HG03558 (cell line): Measurements from ENCODE around the gene APRT.
"Not testable (repeated sequence)": the region's sequence is repeated elsewhere in the genome, so short reads cannot be mapped to it uniquely, and the experiment has no call there.

Experiments used
- ATAC-seq: cut with Tn5 transposase; IDR thresholded peaks from one replicate; pipeline ENCODE4 v1.9.1; 2021; ENCODE audit warnings: moderate number of reproducible peaks; ENCODE audit not compliant: unreplicated experiment; ENCODE audit errors: extremely low read depth

The APRT gene

GRCh38 chr16:88778271-88778525 is 33.5 kb downstream of the APRT start:
- ATAC-seq, result no peak

DNA sequence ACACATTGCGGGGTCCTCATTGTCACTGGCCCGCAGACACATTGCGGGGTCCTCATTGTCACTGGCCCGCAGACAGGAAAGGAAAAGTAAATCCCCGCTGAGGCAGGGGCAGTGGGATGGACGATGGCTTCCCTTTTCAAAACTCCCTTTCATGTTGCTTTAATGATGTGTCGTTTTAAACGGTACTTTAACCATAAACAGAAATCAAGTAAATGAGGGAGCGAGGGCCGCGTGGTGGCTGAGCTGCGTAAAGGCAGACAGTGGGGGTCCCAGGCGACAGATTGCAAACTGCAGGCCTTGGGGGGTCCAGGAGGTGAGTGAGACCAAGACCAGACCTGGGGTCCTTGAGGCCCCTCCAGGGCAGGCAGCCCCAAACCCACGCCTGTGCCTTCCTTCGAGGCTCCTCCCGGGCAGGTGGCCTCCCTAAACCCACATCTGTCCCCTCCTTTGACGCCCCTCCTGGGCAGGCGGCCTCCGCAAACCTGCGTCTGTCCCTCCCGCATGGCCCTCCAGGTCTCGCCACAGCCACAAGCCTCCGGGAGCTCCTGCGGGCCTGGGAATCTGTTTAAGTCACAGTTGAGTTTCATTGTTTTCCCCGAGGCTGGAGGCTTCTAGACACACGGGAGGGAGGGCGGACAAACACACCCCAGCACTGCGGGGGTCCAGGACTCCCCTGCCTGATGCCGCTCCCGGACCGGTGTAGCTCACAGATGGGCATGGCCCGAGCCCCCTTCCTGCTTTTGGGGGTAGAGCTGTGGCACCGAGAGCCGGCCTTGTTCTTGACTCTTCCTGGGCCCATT is 34.1 kb downstream of the APRT start:
- no peak for ATAC-seq

DNA sequence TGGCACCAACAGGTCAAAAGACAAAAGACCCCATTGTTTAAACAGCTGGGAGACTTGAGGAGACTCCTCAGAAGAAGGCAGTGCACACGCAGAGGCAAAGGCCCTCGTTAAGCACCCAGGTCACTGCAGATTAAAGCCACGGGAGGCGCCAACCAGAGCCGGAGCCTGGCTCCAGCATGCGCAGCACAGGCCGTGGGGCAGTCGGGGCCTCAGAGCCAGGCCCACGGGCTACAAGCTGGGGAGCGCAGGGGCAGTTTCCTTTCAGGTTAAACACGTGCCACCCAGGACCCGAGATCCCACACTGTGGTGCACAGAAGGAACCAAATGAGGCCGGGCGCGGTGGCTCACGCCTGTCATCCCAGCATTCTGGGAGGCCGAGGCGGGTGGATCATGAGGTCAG is 35.9 kb downstream of the APRT start:
- ATAC-seq, result no peak

DNA sequence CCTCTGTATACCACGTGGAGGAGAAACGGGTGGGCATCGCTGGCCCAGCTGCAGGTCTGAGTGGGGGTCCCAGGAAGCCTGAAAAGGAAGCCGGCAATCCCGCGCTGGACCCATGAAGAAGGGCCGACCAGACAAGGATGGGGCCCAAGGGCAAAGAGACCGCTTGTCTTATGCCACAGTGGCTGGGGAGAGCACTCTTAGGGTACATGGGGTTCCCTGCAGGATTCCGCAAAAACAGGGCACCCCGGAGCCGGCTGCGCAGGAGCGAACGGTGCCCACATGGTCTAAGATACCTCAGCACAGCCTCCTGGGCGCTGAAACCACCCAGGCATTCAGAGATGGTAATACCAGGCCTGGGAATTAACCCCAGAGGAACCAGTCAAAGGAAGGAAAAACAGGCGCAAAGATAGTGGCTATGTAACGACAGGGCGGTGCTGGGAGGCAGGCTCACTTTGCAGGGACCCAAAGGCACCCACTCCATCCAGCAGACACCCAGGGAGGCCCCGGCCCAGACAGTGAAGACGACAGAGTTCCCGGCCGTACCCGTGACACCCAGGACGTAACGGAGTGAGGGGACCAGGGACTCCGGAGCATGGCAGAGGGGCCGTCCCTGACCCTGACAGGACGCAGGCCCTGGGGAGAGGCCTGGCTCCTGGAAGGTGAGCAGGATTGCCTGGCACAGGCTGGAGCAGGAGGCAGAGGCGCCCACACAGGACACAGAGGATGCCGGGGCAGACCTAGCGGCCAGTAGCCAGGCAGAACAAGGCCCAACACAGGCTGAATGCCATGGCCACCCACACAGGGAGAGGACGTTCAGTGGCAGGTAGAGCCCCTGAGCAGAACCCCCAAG is 37.0 kb downstream of the APRT start:
- no peak for ATAC-seq

- ATAC-seq, result no peak
These were observed 37.9 kb downstream of the APRT start for GRCh38 chr16:88773812-88774291.

DNA sequence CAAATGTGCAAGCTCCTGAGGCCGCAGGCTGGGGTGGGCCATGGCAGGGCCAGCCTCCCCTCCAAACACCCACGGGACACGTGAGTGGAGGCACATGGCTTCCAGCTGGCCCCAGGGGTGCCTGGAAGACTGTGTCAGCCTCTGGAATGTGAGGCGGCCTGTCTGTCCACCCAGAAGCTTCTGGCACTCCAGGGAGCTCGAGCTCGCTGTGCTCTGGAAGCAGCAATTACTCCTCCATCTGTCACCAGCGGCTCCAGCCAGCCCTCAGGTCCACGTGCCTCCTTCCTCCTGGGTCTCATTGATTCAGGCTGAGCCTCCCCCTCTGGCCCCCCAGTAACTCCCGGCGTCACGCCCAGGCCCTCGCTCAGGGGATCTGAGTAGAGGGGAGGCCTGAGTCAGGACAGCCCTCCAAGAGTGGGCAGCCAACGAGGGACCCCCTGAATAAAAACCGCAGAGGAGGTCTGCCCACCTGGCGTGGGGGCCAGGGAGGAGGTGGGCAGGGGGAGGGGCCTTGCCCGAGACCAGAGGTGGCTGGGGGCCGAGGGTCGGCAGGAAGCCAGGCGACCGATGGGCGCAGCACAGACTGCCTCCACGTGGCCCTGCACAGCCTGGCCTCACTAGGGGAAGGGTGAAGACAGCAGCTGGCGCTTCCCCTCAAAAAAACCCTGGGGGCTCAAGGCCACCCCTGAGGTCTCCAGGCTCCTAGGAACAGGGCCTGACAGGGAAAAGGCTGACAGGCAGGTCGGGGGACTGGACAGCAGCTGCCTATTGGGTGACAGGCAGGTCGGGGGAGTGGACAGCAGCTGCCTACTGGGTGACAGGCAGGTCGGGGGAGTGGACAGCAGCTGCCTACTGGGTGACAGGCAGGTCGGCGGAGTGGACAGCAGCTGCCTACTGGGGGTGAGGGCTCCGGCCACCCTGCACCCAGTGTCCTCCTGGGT is 38.6 kb downstream of the APRT start:
- ATAC-seq, result no peak

GRCh38 chr16:88771781-88772180 is 39.9 kb downstream of the APRT start:
- ATAC-seq, result not testable (repeated sequence)

DNA sequence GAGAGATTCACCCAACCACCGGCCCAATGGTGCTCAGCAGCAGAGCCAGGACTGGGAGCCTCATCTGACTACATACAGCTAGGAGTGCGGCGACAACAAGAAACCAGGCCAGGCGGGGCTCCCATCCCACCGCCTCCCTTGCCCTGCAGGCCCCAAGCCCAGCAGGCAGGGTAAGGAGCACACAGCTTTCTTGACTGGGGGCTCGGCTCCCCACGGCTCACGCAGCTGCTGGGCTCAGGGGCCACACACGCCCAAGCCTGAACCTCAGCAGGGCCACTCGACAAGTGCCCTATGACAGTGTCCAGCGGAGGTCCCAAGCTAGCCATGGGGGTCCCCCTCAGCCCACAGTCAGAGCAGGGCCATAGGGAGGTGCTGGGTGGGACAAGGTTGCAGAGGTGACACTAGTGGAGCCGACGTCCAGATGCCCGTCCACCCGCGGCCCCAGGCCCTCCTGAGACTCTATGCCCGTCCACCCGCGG is 40.4 kb downstream of the APRT start:
- ATAC-seq, result no peak

DNA sequence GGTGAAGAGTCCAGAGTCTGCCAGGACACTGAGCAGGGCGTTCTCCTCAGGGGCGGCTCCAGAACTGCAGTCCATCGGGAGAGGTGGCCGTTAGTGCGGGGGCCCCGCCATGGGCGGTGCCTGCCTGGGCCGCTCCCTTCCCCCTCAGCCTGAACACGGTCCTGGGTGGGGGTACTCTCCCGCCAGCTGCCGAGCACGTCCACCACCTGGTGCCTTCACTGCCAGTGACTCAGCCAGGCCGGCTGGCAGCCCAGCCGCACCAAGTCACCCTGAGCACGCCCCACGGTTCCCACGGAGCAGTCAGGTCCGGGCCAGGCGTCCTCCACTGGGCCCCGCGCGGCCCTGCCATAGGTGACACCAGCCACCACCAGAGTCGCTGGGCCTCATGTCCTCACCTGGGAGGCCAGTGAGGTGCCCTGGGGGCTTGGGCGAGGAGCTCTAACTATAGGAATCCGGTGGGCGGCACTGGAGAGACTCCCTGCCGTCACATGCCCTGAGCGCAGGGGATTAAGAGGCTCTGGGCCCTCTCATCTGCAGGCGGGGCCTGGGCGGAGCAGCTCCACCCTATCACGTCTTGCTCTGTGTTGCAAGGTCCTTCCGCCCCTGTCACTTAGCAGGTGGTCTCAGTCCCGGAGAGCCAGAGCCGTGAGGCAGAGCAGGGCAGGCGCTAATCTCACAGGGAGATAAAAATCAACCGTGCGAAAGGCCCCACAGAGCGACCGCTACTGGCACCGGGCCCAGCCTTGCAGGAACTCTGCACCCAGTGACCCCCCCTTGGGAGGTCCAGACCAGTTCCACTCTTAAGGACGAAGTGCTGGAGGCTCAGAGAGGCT is 41.1 kb downstream of the APRT start:
- no peak for ATAC-seq

GRCh38 chr16:88769617-88770460 is 41.9 kb downstream of the APRT start:
- ATAC-seq, result no peak

DNA sequence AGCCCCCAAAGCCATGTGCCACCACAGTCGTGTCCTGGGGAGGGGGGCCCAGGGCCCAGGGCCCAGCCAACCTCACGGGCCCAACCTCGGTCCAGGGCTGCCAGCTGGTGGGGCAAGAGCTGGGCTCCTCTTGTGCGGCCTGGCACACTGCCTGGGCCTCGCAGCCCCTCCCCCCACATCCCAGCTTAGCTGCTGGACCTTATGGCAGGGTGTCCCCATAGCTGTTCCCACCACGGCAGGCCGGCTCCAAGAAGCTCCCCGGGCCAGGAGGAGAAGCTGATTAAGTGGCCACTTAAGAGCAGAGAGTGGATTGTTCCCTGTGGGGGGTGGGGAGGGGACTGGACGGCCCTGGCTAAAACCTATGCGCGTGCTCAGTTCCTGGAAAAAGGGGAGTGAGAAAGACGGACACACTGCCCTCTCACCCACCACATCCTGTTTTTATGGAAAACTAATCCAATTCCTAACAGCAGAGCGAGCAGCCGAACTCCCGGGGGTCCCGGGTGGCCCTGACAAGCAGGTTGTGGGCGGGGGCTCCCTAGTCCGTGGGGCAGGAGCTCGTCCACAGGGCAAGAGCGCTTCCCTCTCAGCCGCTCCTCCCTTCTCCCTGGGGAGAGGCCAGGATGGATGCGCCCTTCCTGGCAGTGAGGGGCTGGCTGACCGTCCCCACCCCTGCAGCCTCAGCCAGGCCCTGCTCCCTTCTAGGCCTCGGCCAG is 43.5 kb downstream of the APRT start:
- no peak for ATAC-seq

GRCh38 chr16:88767546-88768070 is 44.1 kb downstream of the APRT start:
- ATAC-seq, result no peak

DNA sequence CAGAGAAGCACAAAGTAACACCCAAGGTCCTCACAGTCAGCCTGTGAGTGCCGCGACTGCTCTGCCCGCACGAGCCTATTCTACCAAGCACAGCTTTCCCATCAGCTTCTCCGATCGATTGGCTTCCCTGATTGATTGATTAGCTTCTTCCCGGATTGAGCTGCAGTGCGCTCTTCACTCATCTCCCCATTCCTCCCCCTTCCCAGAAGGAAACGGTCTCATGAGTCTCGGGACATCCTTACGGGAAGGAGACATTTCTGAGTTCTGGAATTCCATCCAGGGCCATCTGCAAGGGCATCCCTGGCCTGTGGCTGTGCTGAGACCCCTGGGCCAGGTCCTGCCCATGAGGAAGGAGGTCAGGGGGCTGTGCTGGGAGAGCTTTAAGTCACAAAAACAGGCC is 44.8 kb downstream of the APRT start:
- ATAC-seq, result no peak

GRCh38 chr16:88764913-88765349 is 46.8 kb downstream of the APRT start:
- no peak for ATAC-seq

- ATAC-seq, result no peak
These were observed 47.6 kb downstream of the APRT start for GRCh38 chr16:88764080-88764479.

DNA sequence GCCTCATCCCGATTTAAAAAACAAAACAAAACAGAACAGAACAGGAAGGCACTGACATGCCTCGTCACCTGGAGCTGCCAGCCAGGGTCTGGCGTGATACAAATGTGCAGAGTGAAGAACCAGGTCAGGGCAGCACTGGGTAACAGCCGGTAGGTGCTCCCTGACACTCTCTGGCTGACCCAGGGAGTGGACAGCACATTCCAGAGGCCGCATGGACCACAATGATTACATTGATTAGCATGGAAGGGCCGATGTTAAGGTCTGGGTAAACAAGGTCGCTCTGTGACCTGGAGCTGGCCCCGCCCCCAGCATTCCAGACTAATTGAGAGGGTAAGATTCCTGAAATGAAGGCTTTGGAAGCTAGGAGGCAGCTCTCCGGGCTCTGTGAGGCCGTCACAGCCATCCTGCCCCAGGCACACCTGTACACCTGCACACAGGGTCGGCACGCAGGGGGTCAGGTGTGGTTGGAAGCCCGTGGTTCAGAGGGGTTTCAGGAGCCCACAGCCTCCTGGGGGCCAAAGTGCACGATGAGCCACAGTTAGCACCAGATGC is 48.1 kb downstream of the APRT start:
- no peak for ATAC-seq

- ATAC-seq, result no peak
These were observed 48.8 kb downstream of the APRT start for GRCh38 chr16:88762941-88763340.
